GM23338 (cell line): ENCODE data around the gene VAV3. TPM values are rescaled to one million over a fixed set of nuclear protein-coding genes. Genes with fewer than 3 reads are reported as not detected.

Source experiments
- ATAC-seq: fragments of 200-7000 bp; cut with Tn5 transposase; 3 replicates; pipeline ENCODE4 v1.9.1; 2020
- DNase-seq: peaks from one replicate; pipeline ENCODE4 v3.0.0-alpha.2; 2015; ENCODE audit warnings: low spot score
- H2AFZ ChIP-seq: fragments of 200-600 bp; sonication (generic); 2 replicates; pipeline ENCODE4 v1.8.0; 2016; ENCODE audit warnings: antibody characterized with exemption, mild to moderate bottlenecking, moderate library complexity
- H3F3A ChIP-seq: fragments of 200-600 bp; sonication (generic); replicated peaks from 2 replicates; pipeline ENCODE4 v1.8.0; 2017; ENCODE audit warnings: antibody characterized with exemption, mixed run types, low read depth
- H3K27ac ChIP-seq: fragments of 200-600 bp; sonication (generic); 2 replicates; pipeline ENCODE4 v1.6.1; 2016; ENCODE audit warnings: low read depth
- H3K27me3 ChIP-seq: fragments of 200-600 bp; sonication (generic); 2 replicates; pipeline ENCODE4 v1.8.0; 2016; ENCODE audit warnings: mild to moderate bottlenecking, mixed run types, moderate library complexity; ENCODE audit not compliant: insufficient read depth
- H3K36me3 ChIP-seq: fragments of 200-600 bp; sonication (generic); 2 replicates; pipeline ENCODE4 v1.8.0; 2016; ENCODE audit warnings: mild to moderate bottlenecking; ENCODE audit not compliant: insufficient read depth
- H3K4me1 ChIP-seq: fragments of 200-600 bp; sonication (generic); 2 replicates; pipeline ENCODE4 v1.8.0; 2016; ENCODE audit warnings: mild to moderate bottlenecking, moderate library complexity; ENCODE audit not compliant: insufficient read depth
- H3K4me2 ChIP-seq: fragments of 200-600 bp; sonication (generic); 2 replicates; pipeline ENCODE4 v1.7.1; 2017; ENCODE audit warnings: mixed run types
- H3K4me3 ChIP-seq: fragments of 200-600 bp; sonication (generic); 2 replicates; pipeline ENCODE4 v1.6.1; 2016; ENCODE audit warnings: mixed run types
- H3K79me2 ChIP-seq: fragments of 200-600 bp; sonication (generic); replicated peaks from 2 replicates; pipeline ENCODE4 v1.8.0; 2017; ENCODE audit warnings: mild to moderate bottlenecking; ENCODE audit not compliant: insufficient read depth
- H3K9me2 ChIP-seq: fragments of 200-600 bp; sonication (generic); 2 replicates; pipeline ENCODE4 v1.8.0; 2017; ENCODE audit not compliant: insufficient read depth
- H4K20me1 ChIP-seq: fragments of 200-600 bp; sonication (generic); replicated peaks from 2 replicates; pipeline ENCODE4 v1.8.0; 2017; ENCODE audit warnings: mild to moderate bottlenecking; ENCODE audit not compliant: insufficient read depth
- H3K27ac Mint-ChIP-seq: 2 replicates; pipeline ENCODE4 v1.8.0; 2020; ENCODE audit warnings: inconsistent platforms, mild to moderate bottlenecking, moderate library complexity, mixed read lengths
- H3K27me3 Mint-ChIP-seq: 3 replicates; pipeline ENCODE4 v1.8.0; 2022; ENCODE audit warnings: low read depth, mild to moderate bottlenecking, moderate library complexity, mixed read lengths, inconsistent platforms; ENCODE audit not compliant: insufficient read depth, poor library complexity
- H3K36me3 Mint-ChIP-seq: 3 replicates; pipeline ENCODE4 v1.8.0; 2021; ENCODE audit warnings: low read depth, mild to moderate bottlenecking, inconsistent platforms, moderate library complexity, mixed read lengths
- H3K4me1 Mint-ChIP-seq: 3 replicates; pipeline ENCODE4 v1.8.0; 2020; ENCODE audit warnings: mild to moderate bottlenecking, inconsistent platforms, mixed read lengths
- H3K4me3 Mint-ChIP-seq: 3 replicates; pipeline ENCODE4 v1.8.0; 2021; ENCODE audit warnings: moderate library complexity, mild to moderate bottlenecking, inconsistent platforms, mixed read lengths
- H3K9me3 Mint-ChIP-seq: 3 replicates; pipeline ENCODE4 v1.8.0; 2020; ENCODE audit warnings: moderate library complexity, mild to moderate bottlenecking, inconsistent platforms, mixed read lengths
- NANOG ChIP-seq: IDR thresholded peaks from 2 replicates; pipeline ENCODE4 v1.6.1; 2016; ENCODE audit warnings: antibody characterized with exemption, borderline replicate concordance
- polyA plus RNA-seq: library from polyadenylated mRNA; unstranded; fragments of >200 nt; fragmentation: Nextera tagmentation; extraction: Ambion mirVana; gene quantifications from 2 replicates; pipeline ENCODE4 v1.2.1, GENCODE V29; 2016
- total RNA-seq: library from RNA; depleted of rRNA; stranded (reverse); fragments of >200 nt; shearing (Covaris generic); gene quantifications from 2 replicates; pipeline ENCODE4 v1.2.3, GENCODE V29; 2014
- TF ChIP-seq, protein P1 (sequence below): fragments of 250-450 bp; sonication (Bioruptor Pico); IDR thresholded peaks from 2 replicates; pipeline ENCODE4 v1.5.0; 2020; ENCODE audit warnings: mild to moderate bottlenecking, moderate library complexity
- TF ChIP-seq, protein P2 (sequence below): IDR thresholded peaks from one replicate; pipeline ENCODE4 v1.6.1; 2018; ENCODE audit warnings: antibody characterized with exemption; ENCODE audit not compliant: unreplicated experiment
- TF ChIP-seq, protein P3 (sequence below), 2 experiments: fragments of 200-600 bp in 1 of 2; sonication (generic) in 1 of 2; conservative IDR thresholded peaks; 2 replicates each; pipeline versions ENCODE4 v1.5.1 to v1.6.1; 2016 to 2017; ENCODE audit warnings: antibody characterized with exemption in 2 of 2, low read depth in 2 of 2, mild to moderate bottlenecking in 2 of 2, moderate library complexity in 1 of 2

The VAV3 gene
- total and polyA plus RNA-seq, 2 experiments from 2014 or later: 3.0 to 11.3 TPM

DNA sequence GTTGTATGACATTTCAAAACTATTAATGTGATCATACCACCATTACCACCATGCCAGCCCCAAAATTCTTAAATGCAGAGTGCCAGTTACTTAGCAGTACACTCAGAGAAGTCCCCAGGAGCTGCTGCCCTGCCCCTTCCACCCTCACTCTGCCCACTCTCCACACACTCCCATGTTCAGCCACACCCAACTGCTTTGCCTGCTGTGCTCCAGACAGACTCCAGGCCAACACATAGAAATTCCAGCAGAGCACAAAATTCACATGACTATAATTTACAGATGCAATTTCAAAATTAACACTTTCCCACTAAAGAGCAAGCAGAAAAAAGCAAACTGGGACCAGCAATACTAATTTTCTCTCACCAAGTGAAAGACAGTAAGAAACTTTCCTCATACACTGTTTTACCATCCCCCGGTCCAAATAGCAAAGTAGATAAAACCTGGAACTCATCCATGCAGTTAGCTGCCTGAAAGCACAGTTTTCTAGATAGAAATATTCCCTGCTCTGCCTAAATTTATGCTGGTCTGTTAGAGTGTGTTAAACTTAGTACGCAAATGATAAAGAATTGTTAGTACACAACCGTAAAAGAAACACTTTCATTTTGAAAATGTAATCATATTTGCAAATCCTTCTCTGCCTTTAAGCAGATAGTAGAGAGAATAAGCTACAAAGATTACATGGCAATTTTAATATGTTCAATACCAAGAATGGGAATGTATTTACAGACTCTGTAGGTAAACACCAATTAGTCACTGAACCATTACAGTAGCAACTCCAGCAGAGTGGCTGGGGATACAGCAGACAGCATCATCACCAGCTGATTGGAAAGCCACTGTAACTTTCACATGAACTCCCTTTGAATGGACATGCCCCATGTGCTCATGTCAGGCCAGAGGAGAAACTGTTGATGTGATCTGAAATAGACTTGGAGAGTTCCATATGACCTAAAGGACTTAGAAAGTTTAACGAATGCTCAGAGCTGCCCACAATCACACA lies 176.5 kb downstream of the VAV3 start:
- no peaks in the 10 kb centered on the region for H3K79me2 ChIP-seq
- H3K4me2 ChIP-seq: no peak overlapping the region
- no peaks in the 10 kb centered on the region for H3K9me2 ChIP-seq
- no peaks in the 10 kb centered on the region for H3K36me3 Mint-ChIP-seq
- 0 out of 2 replicates have a peak, but pooled peaks cover 4% of the 10 kb centered on the region for H3K4me1 ChIP-seq
- H3K27me3 ChIP-seq: no peaks in the 10 kb centered on the region
- peaks cover 4% of the 10 kb centered on the region for H3K27me3 Mint-ChIP-seq
- no peaks in the 10 kb centered on the region for H3K9me3 Mint-ChIP-seq
- DNase-seq (no peak), ATAC-seq (no peak)
- no peak overlapping the region for H3K4me3 Mint-ChIP-seq
- H3K36me3 ChIP-seq: no peaks in the 10 kb centered on the region
- no peak overlapping the region for H3K27ac ChIP-seq
- no peaks in the 10 kb centered on the region for H4K20me1 ChIP-seq
- no peak for TF ChIP-seq NANOG
- H3F3A ChIP-seq: no peaks in the 10 kb centered on the region
- peaks cover 16% of the 10 kb centered on the region; the same call in 2 of the 3 replicates for H3K4me1 Mint-ChIP-seq
- no peak overlapping the region for H3K4me3 ChIP-seq
- H2AFZ ChIP-seq: no peak overlapping the region
- H3K27ac Mint-ChIP-seq: no peak overlapping the region

DNA sequence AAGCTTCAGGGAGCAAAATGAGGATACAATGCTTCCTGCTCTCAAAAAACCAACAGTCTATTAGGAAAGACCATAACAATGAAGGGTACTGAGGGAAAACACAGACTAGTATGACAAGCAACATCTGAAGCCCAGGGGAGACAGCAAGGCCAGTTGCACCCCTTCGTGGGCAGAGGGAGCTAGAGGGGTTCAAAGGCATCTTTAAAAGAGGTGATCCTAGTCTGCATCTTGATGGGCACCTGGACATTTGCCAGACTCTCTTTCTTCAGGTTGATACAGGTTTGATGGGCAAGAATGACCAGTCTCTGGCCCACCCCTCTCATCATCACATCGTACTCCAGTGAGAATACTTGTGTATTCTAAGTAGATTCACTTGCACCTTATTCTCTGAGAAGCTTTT lies 177.7 kb downstream of the VAV3 start:
- H3K4me1 ChIP-seq: 0 out of 2 replicates have a peak, but pooled peaks cover 4% of the 10 kb centered on the region
- H3K9me2 ChIP-seq: no peaks in the 10 kb centered on the region
- DNase-seq (peak; percentile 69), ATAC-seq (peak; percentile 93)
- no peaks in the 10 kb centered on the region for H4K20me1 ChIP-seq
- no peak overlapping the region for H3K27ac Mint-ChIP-seq
- no peaks in the 10 kb centered on the region for H3K36me3 Mint-ChIP-seq
- no peaks in the 10 kb centered on the region for H3K9me3 Mint-ChIP-seq
- no peaks in the 10 kb centered on the region for H3K36me3 ChIP-seq
- H3K27me3 ChIP-seq: no peaks in the 10 kb centered on the region
- peaks cover 16% of the 10 kb centered on the region; the same call in 2 of the 3 replicates for H3K4me1 Mint-ChIP-seq
- no peak overlapping the region for H3K27ac ChIP-seq
- no peak overlapping the region for H3K4me3 Mint-ChIP-seq
- TF ChIP-seq, protein P1, sequence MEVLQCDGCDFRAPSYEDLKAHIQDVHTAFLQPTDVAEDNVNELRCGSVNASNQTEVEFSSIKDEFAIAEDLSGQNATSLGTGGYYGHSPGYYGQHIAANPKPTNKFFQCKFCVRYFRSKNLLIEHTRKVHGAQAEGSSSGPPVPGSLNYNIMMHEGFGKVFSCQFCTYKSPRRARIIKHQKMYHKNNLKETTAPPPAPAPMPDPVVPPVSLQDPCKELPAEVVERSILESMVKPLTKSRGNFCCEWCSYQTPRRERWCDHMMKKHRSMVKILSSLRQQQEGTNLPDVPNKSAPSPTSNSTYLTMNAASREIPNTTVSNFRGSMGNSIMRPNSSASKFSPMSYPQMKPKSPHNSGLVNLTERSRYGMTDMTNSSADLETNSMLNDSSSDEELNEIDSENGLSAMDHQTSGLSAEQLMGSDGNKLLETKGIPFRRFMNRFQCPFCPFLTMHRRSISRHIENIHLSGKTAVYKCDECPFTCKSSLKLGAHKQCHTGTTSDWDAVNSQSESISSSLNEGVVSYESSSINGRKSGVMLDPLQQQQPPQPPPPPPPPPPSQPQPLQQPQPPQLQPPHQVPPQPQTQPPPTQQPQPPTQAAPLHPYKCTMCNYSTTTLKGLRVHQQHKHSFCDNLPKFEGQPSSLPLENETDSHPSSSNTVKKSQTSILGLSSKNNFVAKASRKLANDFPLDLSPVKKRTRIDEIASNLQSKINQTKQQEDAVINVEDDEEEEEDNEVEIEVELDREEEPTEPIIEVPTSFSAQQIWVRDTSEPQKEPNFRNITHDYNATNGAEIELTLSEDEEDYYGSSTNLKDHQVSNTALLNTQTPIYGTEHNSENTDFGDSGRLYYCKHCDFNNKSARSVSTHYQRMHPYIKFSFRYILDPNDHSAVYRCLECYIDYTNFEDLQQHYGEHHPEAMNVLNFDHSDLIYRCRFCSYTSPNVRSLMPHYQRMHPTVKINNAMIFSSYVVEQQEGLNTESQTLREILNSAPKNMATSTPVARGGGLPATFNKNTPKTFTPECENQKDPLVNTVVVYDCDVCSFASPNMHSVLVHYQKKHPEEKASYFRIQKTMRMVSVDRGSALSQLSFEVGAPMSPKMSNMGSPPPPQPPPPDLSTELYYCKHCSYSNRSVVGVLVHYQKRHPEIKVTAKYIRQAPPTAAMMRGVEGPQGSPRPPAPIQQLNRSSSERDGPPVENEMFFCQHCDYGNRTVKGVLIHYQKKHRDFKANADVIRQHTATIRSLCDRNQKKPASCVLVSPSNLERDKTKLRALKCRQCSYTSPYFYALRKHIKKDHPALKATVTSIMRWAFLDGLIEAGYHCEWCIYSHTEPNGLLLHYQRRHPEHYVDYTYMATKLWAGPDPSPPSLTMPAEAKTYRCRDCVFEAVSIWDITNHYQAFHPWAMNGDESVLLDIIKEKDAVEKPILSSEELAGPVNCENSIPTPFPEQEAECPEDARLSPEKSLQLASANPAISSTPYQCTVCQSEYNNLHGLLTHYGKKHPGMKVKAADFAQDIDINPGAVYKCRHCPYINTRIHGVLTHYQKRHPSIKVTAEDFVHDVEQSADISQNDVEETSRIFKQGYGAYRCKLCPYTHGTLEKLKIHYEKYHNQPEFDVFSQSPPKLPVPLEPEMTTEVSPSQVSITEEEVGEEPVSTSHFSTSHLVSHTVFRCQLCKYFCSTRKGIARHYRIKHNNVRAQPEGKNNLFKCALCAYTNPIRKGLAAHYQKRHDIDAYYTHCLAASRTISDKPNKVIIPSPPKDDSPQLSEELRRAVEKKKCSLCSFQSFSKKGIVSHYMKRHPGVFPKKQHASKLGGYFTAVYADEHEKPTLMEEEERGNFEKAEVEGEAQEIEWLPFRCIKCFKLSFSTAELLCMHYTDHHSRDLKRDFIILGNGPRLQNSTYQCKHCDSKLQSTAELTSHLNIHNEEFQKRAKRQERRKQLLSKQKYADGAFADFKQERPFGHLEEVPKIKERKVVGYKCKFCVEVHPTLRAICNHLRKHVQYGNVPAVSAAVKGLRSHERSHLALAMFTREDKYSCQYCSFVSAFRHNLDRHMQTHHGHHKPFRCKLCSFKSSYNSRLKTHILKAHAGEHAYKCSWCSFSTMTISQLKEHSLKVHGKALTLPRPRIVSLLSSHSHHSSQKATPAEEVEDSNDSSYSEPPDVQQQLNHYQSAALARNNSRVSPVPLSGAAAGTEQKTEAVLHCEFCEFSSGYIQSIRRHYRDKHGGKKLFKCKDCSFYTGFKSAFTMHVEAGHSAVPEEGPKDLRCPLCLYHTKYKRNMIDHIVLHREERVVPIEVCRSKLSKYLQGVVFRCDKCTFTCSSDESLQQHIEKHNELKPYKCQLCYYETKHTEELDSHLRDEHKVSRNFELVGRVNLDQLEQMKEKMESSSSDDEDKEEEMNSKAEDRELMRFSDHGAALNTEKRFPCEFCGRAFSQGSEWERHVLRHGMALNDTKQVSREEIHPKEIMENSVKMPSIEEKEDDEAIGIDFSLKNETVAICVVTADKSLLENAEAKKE (CRISPR knock-in tag): no peak
- TF ChIP-seq, protein P2, sequence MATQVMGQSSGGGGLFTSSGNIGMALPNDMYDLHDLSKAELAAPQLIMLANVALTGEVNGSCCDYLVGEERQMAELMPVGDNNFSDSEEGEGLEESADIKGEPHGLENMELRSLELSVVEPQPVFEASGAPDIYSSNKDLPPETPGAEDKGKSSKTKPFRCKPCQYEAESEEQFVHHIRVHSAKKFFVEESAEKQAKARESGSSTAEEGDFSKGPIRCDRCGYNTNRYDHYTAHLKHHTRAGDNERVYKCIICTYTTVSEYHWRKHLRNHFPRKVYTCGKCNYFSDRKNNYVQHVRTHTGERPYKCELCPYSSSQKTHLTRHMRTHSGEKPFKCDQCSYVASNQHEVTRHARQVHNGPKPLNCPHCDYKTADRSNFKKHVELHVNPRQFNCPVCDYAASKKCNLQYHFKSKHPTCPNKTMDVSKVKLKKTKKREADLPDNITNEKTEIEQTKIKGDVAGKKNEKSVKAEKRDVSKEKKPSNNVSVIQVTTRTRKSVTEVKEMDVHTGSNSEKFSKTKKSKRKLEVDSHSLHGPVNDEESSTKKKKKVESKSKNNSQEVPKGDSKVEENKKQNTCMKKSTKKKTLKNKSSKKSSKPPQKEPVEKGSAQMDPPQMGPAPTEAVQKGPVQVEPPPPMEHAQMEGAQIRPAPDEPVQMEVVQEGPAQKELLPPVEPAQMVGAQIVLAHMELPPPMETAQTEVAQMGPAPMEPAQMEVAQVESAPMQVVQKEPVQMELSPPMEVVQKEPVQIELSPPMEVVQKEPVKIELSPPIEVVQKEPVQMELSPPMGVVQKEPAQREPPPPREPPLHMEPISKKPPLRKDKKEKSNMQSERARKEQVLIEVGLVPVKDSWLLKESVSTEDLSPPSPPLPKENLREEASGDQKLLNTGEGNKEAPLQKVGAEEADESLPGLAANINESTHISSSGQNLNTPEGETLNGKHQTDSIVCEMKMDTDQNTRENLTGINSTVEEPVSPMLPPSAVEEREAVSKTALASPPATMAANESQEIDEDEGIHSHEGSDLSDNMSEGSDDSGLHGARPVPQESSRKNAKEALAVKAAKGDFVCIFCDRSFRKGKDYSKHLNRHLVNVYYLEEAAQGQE: no peak
- TF ChIP-seq, protein P3, sequence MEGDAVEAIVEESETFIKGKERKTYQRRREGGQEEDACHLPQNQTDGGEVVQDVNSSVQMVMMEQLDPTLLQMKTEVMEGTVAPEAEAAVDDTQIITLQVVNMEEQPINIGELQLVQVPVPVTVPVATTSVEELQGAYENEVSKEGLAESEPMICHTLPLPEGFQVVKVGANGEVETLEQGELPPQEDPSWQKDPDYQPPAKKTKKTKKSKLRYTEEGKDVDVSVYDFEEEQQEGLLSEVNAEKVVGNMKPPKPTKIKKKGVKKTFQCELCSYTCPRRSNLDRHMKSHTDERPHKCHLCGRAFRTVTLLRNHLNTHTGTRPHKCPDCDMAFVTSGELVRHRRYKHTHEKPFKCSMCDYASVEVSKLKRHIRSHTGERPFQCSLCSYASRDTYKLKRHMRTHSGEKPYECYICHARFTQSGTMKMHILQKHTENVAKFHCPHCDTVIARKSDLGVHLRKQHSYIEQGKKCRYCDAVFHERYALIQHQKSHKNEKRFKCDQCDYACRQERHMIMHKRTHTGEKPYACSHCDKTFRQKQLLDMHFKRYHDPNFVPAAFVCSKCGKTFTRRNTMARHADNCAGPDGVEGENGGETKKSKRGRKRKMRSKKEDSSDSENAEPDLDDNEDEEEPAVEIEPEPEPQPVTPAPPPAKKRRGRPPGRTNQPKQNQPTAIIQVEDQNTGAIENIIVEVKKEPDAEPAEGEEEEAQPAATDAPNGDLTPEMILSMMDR (conservative IDR thresholded peaks at IDR 0.05; ENCODE audit: low read depth in 2 of 2): peak; percentile 62 to 78
- TF ChIP-seq NANOG: no peak
- H3K4me2 ChIP-seq: no peak overlapping the region
- no peaks in the 10 kb centered on the region for H3F3A ChIP-seq
- no peak overlapping the region for H3K4me3 ChIP-seq
- no peaks in the 10 kb centered on the region for H3K79me2 ChIP-seq
- peaks cover 4% of the 10 kb centered on the region for H3K27me3 Mint-ChIP-seq
- no peak overlapping the region for H2AFZ ChIP-seq
